Activated CD4-positive, alpha-beta T cell treated with anti-CD3 and anti-CD28 coated beads for 4 hours (primary cell): Measurements from ENCODE around the gene GGTLC1.
"Not testable (repeated sequence)": the region's sequence is repeated elsewhere in the genome, so short reads cannot be mapped to it uniquely, and the experiment has no call there.

Experiments
- DNase-seq, 2 donors: peaks; one replicate each; pipeline ENCODE4 v3.0.0-alpha.2; 2020

Gene GGTLC1

GRCh38 chr20:23994001-23994633, 5.5 kb upstream of the GGTLC1 start:
- DNase-seq = not testable (repeated sequence)

GRCh38 chr20:23993440-23993839, 4.9 kb upstream of the GGTLC1 start:
- DNase-seq = not testable (repeated sequence)

- DNase-seq = not testable (repeated sequence)
These were observed 1.7 kb upstream of the GGTLC1 start for GRCh38 chr20:23990296-23990695.

GRCh38 chr20:23988966-23989365, 387 bp upstream of the GGTLC1 start:
- not testable (repeated sequence) for DNase-seq

GRCh38 chr20:23986716-23987115, 1.9 kb downstream of the GGTLC1 start:
- not testable (repeated sequence) for DNase-seq

GRCh38 chr20:23986310-23986709, 2.3 kb downstream of the GGTLC1 start:
- not testable (repeated sequence) for DNase-seq

GRCh38 chr20:23985790-23986225, 2.8 kb downstream of the GGTLC1 start:
- not testable (repeated sequence) for DNase-seq

GRCh38 chr20:23985066-23985789, 3.4 kb downstream of the GGTLC1 start:
- not testable (repeated sequence) for DNase-seq

- not testable (repeated sequence) for DNase-seq
These were observed 4.0 kb downstream of the GGTLC1 start for GRCh38 chr20:23984476-23985023.

GRCh38 chr20:23982112-23983018, 6.2 kb downstream of the GGTLC1 start:
- not testable (repeated sequence) for DNase-seq

- DNase-seq = not testable (repeated sequence)
These were observed 7.1 kb downstream of the GGTLC1 start for GRCh38 chr20:23981526-23981925.

GRCh38 chr20:23981014-23981413, 7.6 kb downstream of the GGTLC1 start:
- not testable (repeated sequence) for DNase-seq

- DNase-seq = not testable (repeated sequence)
These were observed 8.4 kb downstream of the GGTLC1 start for GRCh38 chr20:23979899-23980811.

- DNase-seq = not testable (repeated sequence)
These were observed 9.2 kb downstream of the GGTLC1 start for GRCh38 chr20:23979380-23979779.

- not testable (repeated sequence) for DNase-seq
These were observed 10.1 kb downstream of the GGTLC1 start for GRCh38 chr20:23978457-23978856.

- no peak for DNase-seq
These were observed 13.6 kb downstream of the GGTLC1 start for GRCh38 chr20:23974966-23975365.

- DNase-seq = no peak
These were observed 17.3 kb downstream of the GGTLC1 start for GRCh38 chr20:23971310-23971709.

GRCh38 chr20:23970049-23970448, 18.5 kb downstream of the GGTLC1 start:
- no peak for DNase-seq

- no peak for DNase-seq
These were observed 21.0 kb downstream of the GGTLC1 start for GRCh38 chr20:23967616-23967979.

- DNase-seq = no peak
These were observed 21.5 kb downstream of the GGTLC1 start for GRCh38 chr20:23966927-23967615.

- DNase-seq = no peak
These were observed 22.3 kb downstream of the GGTLC1 start for GRCh38 chr20:23966298-23966697.
